ENCODE data around the gene CHD9NB.

GRCh38 chr16:53084141-53084541 lies 31.4 kb upstream of the CHD9NB start:
- no peak for TF ChIP-seq ATF6 (CRISPR knock-in tag; IDR thresholded peaks at IDR 0.05)
- no peak for TF ChIP-seq BHLHE40 (IDR thresholded peaks at IDR 0.05; ENCODE audit: low read length)
- no peak for TF ChIP-seq PCBP2 (IDR thresholded peaks at IDR 0.05; ENCODE audit: low read depth, low read length, poor library complexity, severe bottlenecking)
- TF ChIP-seq ZNF12 (CRISPR knock-in tag; IDR thresholded peaks at IDR 0.05), result no peak
- no peak for TF ChIP-seq HMGXB4 (CRISPR knock-in tag; IDR thresholded peaks at IDR 0.05)
- no peak for TF ChIP-seq CTCF (IDR thresholded peaks at IDR 0.05 in 2 of 3, conservative IDR thresholded peaks at IDR 0.05 in 1 of 3; ENCODE audit: insufficient read depth in 2 of 3, low read depth in 1 of 3, low read length in 3 of 3)
- TF ChIP-seq ZNF785 (CRISPR knock-in tag; IDR thresholded peaks at IDR 0.05), result no peak
- TF ChIP-seq ZMIZ1 (IDR thresholded peaks at IDR 0.05; ENCODE audit: low read depth in 2 of 2, low read length in 2 of 2), result no peak
- TF ChIP-seq XRCC5 (IDR thresholded peaks at IDR 0.05; ENCODE audit: low read depth, low read length), result no peak
- TF ChIP-seq POLR2A (conservative IDR thresholded peaks at IDR 0.05), result no peak
- no peak for TF ChIP-seq ZNF324 (CRISPR knock-in tag; IDR thresholded peaks at IDR 0.05)
- no peak for TF ChIP-seq NCOA4 (IDR thresholded peaks at IDR 0.05; ENCODE audit: partially characterized antibody)
- TF ChIP-seq ELK1 (CRISPR knock-in tag; IDR thresholded peaks at IDR 0.05), result no peak

All from K562 (cell line).